ENCODE results near the gene ZNRF2.
"Not testable (repeated sequence)": the region's sequence is repeated elsewhere in the genome, so short reads cannot be mapped to it uniquely, and the experiment has no call there.

Gene ZNRF2

GRCh38 chr7:30298409-30298808, 14.0 kb downstream of the ZNRF2 start:
- POLR2A ChIA-PET; DNase-seq (ENCODE audit: extremely low spot score); CTCF ChIA-PET: not testable (repeated sequence)

GRCh38 chr7:30301751-30302150, 17.4 kb downstream of the ZNRF2 start:
- TF ChIP-seq BHLHE40 (IDR thresholded peaks at IDR 0.05; ENCODE audit: borderline replicate concordance): no peak
- no peak for TF ChIP-seq NFRKB (IDR thresholded peaks at IDR 0.05)
- no peak for TF ChIP-seq ELF4 (IDR thresholded peaks at IDR 0.05)
- no peak for TF ChIP-seq ARNT (IDR thresholded peaks at IDR 0.05)
- TF ChIP-seq HDGF (IDR thresholded peaks at IDR 0.05; ENCODE audit: borderline replicate concordance): no peak
- TF ChIP-seq L3MBTL2 (conservative IDR thresholded peaks at IDR 0.05): no peak
- no peak for TF ChIP-seq SUZ12 (IDR thresholded peaks at IDR 0.05)
- no peak for TF ChIP-seq FOXA1 (IDR thresholded peaks at IDR 0.05)
- no peak for TF ChIP-seq FOXK2 (IDR thresholded peaks at IDR 0.05)
- TF ChIP-seq LEF1 (IDR thresholded peaks at IDR 0.05; ENCODE audit: borderline replicate concordance): no peak
- TF ChIP-seq SP1 (IDR thresholded peaks at IDR 0.05): no peak
- no peak for TF ChIP-seq CTBP1 (IDR thresholded peaks at IDR 0.05; ENCODE audit: borderline replicate concordance)
- TF ChIP-seq ZNF384 (IDR thresholded peaks at IDR 0.05): no peak
- TF ChIP-seq, protein P1, sequence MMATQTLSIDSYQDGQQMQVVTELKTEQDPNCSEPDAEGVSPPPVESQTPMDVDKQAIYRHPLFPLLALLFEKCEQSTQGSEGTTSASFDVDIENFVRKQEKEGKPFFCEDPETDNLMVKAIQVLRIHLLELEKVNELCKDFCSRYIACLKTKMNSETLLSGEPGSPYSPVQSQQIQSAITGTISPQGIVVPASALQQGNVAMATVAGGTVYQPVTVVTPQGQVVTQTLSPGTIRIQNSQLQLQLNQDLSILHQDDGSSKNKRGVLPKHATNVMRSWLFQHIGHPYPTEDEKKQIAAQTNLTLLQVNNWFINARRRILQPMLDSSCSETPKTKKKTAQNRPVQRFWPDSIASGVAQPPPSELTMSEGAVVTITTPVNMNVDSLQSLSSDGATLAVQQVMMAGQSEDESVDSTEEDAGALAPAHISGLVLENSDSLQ (IDR thresholded peaks at IDR 0.05): no peak
- DNase-seq (ENCODE audit: extremely low spot score): no peak
- ChIA-PET CTCF (no interaction called here), POLR2A (interaction anchor here (0.5 kb wide), 1 partner anchor 35 kb away, joined by 3 read pairs; no protein-coding TSS in a partner anchor)

DNA sequence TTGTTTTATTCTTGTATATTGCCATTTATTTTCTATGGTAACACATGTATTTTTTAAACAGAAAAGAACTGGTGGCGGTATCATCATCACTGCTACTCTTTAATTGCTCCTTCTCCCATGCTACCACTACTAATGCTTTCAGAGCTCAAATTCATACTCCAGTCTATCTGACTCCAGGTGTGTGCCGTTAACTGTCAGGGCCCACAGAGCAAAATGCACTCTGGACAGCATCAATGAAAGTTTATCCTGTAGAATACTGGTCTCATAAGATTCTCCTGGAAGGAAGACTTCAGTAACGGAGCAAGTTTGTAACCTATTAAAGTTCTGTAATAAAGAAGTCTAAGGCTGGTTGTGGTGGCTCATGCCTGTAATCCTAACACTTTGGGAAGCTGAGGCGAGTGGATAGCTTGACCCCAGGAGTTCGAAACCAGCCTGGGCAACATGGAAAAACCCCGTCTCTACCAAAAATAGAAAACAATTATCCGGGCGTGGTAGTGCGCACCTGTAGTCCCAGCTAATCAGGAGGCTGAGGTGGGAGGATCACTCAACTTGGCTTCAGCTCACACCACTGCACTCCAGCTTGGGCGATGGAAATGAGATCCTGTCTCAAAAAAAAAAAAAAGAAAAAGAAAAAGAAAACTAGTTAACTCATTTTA, 18.4 kb downstream of the ZNRF2 start:
- ChIA-PET CTCF (interaction anchor here (0.6 to 1.1 kb wide), 2 partner anchors 40 to 47 kb away, joined by 3 to 7 read pairs; no protein-coding TSS in a partner anchor), POLR2A (no interaction called here)
- no peak for DNase-seq (ENCODE audit: extremely low spot score)
- no peak for TF ChIP-seq L3MBTL2 (conservative IDR thresholded peaks at IDR 0.05)
- TF ChIP-seq BHLHE40 (IDR thresholded peaks at IDR 0.05; ENCODE audit: borderline replicate concordance): no peak
- TF ChIP-seq, protein P1 (IDR thresholded peaks at IDR 0.05): no peak
- no peak for TF ChIP-seq CTBP1 (IDR thresholded peaks at IDR 0.05; ENCODE audit: borderline replicate concordance)
- TF ChIP-seq SP1 (IDR thresholded peaks at IDR 0.05): no peak
- no peak for TF ChIP-seq SUZ12 (IDR thresholded peaks at IDR 0.05)

- ChIA-PET CTCF (interaction anchor here (0.6 to 1.1 kb wide), 2 partner anchors 39 to 46 kb away, joined by 3 to 7 read pairs; no protein-coding TSS in a partner anchor), POLR2A (no interaction called here)
- DNase-seq (ENCODE audit: extremely low spot score): no peak
- TF ChIP-seq FOXK2 (IDR thresholded peaks at IDR 0.05) (no peak), HDGF (IDR thresholded peaks at IDR 0.05; ENCODE audit: borderline replicate concordance) (no peak), L3MBTL2 (conservative IDR thresholded peaks at IDR 0.05) (no peak), LEF1 (IDR thresholded peaks at IDR 0.05; ENCODE audit: borderline replicate concordance) (no peak), FOXM1 (IDR thresholded peaks at IDR 0.05; ENCODE audit: borderline replicate concordance) (no peak), FOXA1 (IDR thresholded peaks at IDR 0.05) (no peak), ARNT (IDR thresholded peaks at IDR 0.05) (no peak), ELF4 (IDR thresholded peaks at IDR 0.05) (no peak)
Measured at GRCh38 chr7:30303312-30304039, 19.1 kb downstream of the ZNRF2 start.

DNA sequence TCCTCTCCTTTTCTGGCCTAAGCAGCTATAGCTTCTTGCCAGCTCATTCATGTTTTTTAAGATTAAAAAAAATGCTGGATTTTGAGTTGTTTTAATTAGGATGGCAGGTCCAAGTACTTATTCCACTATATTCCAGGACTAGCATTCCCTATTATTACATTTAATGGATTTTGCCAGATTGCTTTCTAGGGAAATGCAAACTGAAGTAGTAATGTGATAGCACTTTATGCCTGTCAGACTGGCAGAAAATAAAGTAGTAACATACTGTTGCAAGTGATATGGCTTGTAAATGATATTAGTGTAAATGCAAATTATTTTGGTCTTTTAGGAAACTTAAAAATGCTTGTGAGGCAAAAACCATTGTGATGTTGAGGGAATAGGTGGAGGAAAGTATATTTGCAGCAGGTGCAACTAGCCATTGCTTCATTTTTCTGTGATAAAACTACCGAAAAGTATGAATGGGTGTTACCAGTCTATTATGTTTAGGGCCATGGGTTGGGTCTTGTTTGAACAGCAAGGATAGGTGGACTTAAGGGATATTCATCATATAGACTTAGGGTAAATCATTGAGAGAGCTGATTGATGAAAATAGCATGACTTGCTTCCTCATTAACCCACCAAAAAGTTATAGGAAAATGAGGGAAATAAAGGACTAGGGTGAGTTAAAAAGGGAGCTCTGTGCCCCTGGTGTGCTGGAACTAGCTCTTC, 19.9 kb downstream of the ZNRF2 start:
- POLR2A ChIA-PET: no interaction called here
- TF ChIP-seq, protein P1 (IDR thresholded peaks at IDR 0.05): peak; percentile 57
- no peak for TF ChIP-seq L3MBTL2 (conservative IDR thresholded peaks at IDR 0.05)
- no peak for DNase-seq (ENCODE audit: extremely low spot score)
- CTCF ChIA-PET: interaction anchor here (1.0 to 1.1 kb wide), 2 partner anchors 9 to 38 kb away, joined by 3 read pairs; no protein-coding TSS in a partner anchor

- ChIA-PET CTCF (no interaction called here), POLR2A (no interaction called here)
- DNase-seq (ENCODE audit: extremely low spot score): no peak
- TF ChIP-seq ZNF384 (IDR thresholded peaks at IDR 0.05) (peak; percentile 41; the same call in 1 of the 2 replicates), L3MBTL2 (conservative IDR thresholded peaks at IDR 0.05) (no peak)
Measured at GRCh38 chr7:30306976-30307375, 22.6 kb downstream of the ZNRF2 start.

- ChIA-PET CTCF (no interaction called here), POLR2A (interaction anchor here (1.1 kb wide), 1 partner anchor 14 kb away, joined by 3 read pairs; no protein-coding TSS in a partner anchor)
- DNase-seq (ENCODE audit: extremely low spot score): no peak
- TF ChIP-seq TARDBP (IDR thresholded peaks at IDR 0.05): no peak
- no peak for TF ChIP-seq ELF4 (IDR thresholded peaks at IDR 0.05)
- TF ChIP-seq SP1 (IDR thresholded peaks at IDR 0.05): no peak
- no peak for TF ChIP-seq L3MBTL2 (conservative IDR thresholded peaks at IDR 0.05)
- TF ChIP-seq NFRKB (IDR thresholded peaks at IDR 0.05): no peak
- TF ChIP-seq FOXK2 (IDR thresholded peaks at IDR 0.05): no peak
- no peak for TF ChIP-seq SUZ12 (IDR thresholded peaks at IDR 0.05)
- no peak for TF ChIP-seq HDGF (IDR thresholded peaks at IDR 0.05; ENCODE audit: borderline replicate concordance)
- TF ChIP-seq ARNT (IDR thresholded peaks at IDR 0.05): no peak
- no peak for TF ChIP-seq ZNF384 (IDR thresholded peaks at IDR 0.05)
- no peak for TF ChIP-seq FOXA1 (IDR thresholded peaks at IDR 0.05)
- TF ChIP-seq, protein P1 (IDR thresholded peaks at IDR 0.05): no peak
- no peak for TF ChIP-seq BHLHE40 (IDR thresholded peaks at IDR 0.05; ENCODE audit: borderline replicate concordance)
- no peak for TF ChIP-seq CTBP1 (IDR thresholded peaks at IDR 0.05; ENCODE audit: borderline replicate concordance)
- TF ChIP-seq FOXM1 (IDR thresholded peaks at IDR 0.05; ENCODE audit: borderline replicate concordance): no peak
- TF ChIP-seq LEF1 (IDR thresholded peaks at IDR 0.05; ENCODE audit: borderline replicate concordance): no peak
Measured at GRCh38 chr7:30308389-30308788, 24.0 kb downstream of the ZNRF2 start.
